ENCODE data around the gene STC2.

STC2 gene

GRCh38 chr5:173311818-173312585, 16.2 kb downstream of the STC2 start:
- DNase-seq: no peak

- DNase-seq: no peak
These were observed 17.1 kb downstream of the STC2 start for GRCh38 chr5:173310861-173311785.

GRCh38 chr5:173310218-173310769, 17.9 kb downstream of the STC2 start:
- DNase-seq: no peak

- DNase-seq: no peak
These were observed 18.5 kb downstream of the STC2 start for GRCh38 chr5:173309731-173310130.

- DNase-seq: no peak
These were observed 20.0 kb downstream of the STC2 start for GRCh38 chr5:173308226-173308625.

- DNase-seq: no peak
These were observed 20.5 kb downstream of the STC2 start for GRCh38 chr5:173307695-173308094.

- no peak for DNase-seq
These were observed 21.5 kb downstream of the STC2 start for GRCh38 chr5:173306695-173307094.

- no peak for DNase-seq
These were observed 23.6 kb downstream of the STC2 start for GRCh38 chr5:173304591-173304988.

- no peak for DNase-seq
These were observed 24.2 kb downstream of the STC2 start for GRCh38 chr5:173303878-173304590.

GRCh38 chr5:173302546-173303155, 25.6 kb downstream of the STC2 start:
- no peak for DNase-seq

GRCh38 chr5:173301695-173302545, 26.3 kb downstream of the STC2 start:
- DNase-seq: no peak

- DNase-seq: no peak
These were observed 27.7 kb downstream of the STC2 start for GRCh38 chr5:173300389-173301047.

- DNase-seq: no peak
These were observed 28.4 kb downstream of the STC2 start for GRCh38 chr5:173299820-173300219.

GRCh38 chr5:173298213-173298926, 29.8 kb downstream of the STC2 start:
- DNase-seq: no peak

- no peak for DNase-seq
These were observed 30.4 kb downstream of the STC2 start for GRCh38 chr5:173297813-173298212.

- no peak for DNase-seq
These were observed 31.2 kb downstream of the STC2 start for GRCh38 chr5:173296737-173297676.

- DNase-seq: no peak
These were observed 32.4 kb downstream of the STC2 start for GRCh38 chr5:173295796-173296195.

GRCh38 chr5:173294673-173295320, 33.4 kb downstream of the STC2 start:
- DNase-seq: no peak

All from kidney glomerular epithelial cell (primary cell).